Stimulated activated effector memory CD8-positive, alpha-beta T cell treated with anti-CD3 and anti-CD28 coated beads, Interleukin-12 subunit alpha, Interleukin-12 subunit beta, amount 100 ng/mL, for 72 hours (primary cell): ENCODE measurements around the gene EPHB1.
A peak's percentile ranks its signal among the peaks of the same experiment; 100 is the strongest.

Source experiments
- ATAC-seq: fragments of 150-1000 bp; cut with Tn5 transposase; 2 replicates; pipeline ENCODE4 v1.10.0; 2021
- DNase-seq, 2 donors: peaks; one replicate each; pipeline ENCODE4 v3.0.0; 2021 to 2022; ENCODE audit warnings: low spot score in 2 of 2
- H3K27ac Mint-ChIP-seq: one replicate; pipeline ENCODE4 v1.8.0; 2022; ENCODE audit warnings: mild to moderate bottlenecking, mixed read lengths
- H3K36me3 Mint-ChIP-seq: one replicate; pipeline ENCODE4 v1.8.0; 2022; ENCODE audit warnings: mild to moderate bottlenecking, mixed read lengths
- H3K4me1 Mint-ChIP-seq: one replicate; pipeline ENCODE4 v1.8.0; 2022; ENCODE audit warnings: mixed read lengths
- H3K4me3 Mint-ChIP-seq: one replicate; pipeline ENCODE4 v1.8.0; 2022; ENCODE audit warnings: mild to moderate bottlenecking, mixed read lengths
- H3K9me3 Mint-ChIP-seq: one replicate; pipeline ENCODE4 v1.8.0; 2022; ENCODE audit warnings: mixed read lengths

EPHB1 gene

GRCh38 chr3:135169651-135170050 is 374.6 kb downstream of the EPHB1 start:
- DNase-seq (no peak), ATAC-seq (no peak)
- peaks cover 6% of the 10 kb centered on the region for H3K9me3 Mint-ChIP-seq
- H3K27ac Mint-ChIP-seq: no peak overlapping the region
- no peaks in the 10 kb centered on the region for H3K4me1 Mint-ChIP-seq
- no peaks in the 10 kb centered on the region for H3K36me3 Mint-ChIP-seq
- no peak overlapping the region for H3K4me3 Mint-ChIP-seq

GRCh38 chr3:135170732-135171131 is 375.7 kb downstream of the EPHB1 start:
- DNase-seq (no peak), ATAC-seq (no peak)
- Mint-ChIP-seq H3K27ac (no peak overlapping the region), H3K36me3 (no peaks in the 10 kb centered on the region), H3K9me3 (peaks cover 9% of the 10 kb centered on the region), H3K4me3 (no peak overlapping the region), H3K4me1 (no peaks in the 10 kb centered on the region)

GRCh38 chr3:135172191-135172869 is 377.3 kb downstream of the EPHB1 start:
- ATAC-seq (no peak), DNase-seq (no peak)
- no peak overlapping the region for H3K27ac Mint-ChIP-seq
- no peaks in the 10 kb centered on the region for H3K4me1 Mint-ChIP-seq
- peaks cover 9% of the 10 kb centered on the region for H3K9me3 Mint-ChIP-seq
- no peaks in the 10 kb centered on the region for H3K36me3 Mint-ChIP-seq
- no peak overlapping the region for H3K4me3 Mint-ChIP-seq

- DNase-seq (no peak), ATAC-seq (no peak)
- Mint-ChIP-seq H3K27ac (no peak overlapping the region), H3K36me3 (no peaks in the 10 kb centered on the region), H3K4me3 (no peak overlapping the region), H3K9me3 (peaks cover 20% of the 10 kb centered on the region), H3K4me1 (no peaks in the 10 kb centered on the region)
Measured at GRCh38 chr3:135175728-135176277, 380.7 kb downstream of the EPHB1 start.

- Mint-ChIP-seq H3K4me1 (no peaks in the 10 kb centered on the region), H3K27ac (no peak overlapping the region), H3K4me3 (no peak overlapping the region), H3K9me3 (peaks cover 20% of the 10 kb centered on the region), H3K36me3 (no peaks in the 10 kb centered on the region)
- DNase-seq (no peak), ATAC-seq (peak; percentile 11)
Measured at GRCh38 chr3:135176881-135177280, 381.8 kb downstream of the EPHB1 start.

- peaks cover 24% of the 10 kb centered on the region for H3K9me3 Mint-ChIP-seq
- H3K4me1 Mint-ChIP-seq: no peaks in the 10 kb centered on the region
- no peak overlapping the region for H3K27ac Mint-ChIP-seq
- H3K4me3 Mint-ChIP-seq: no peak overlapping the region
- ATAC-seq (no peak), DNase-seq (no peak)
- H3K36me3 Mint-ChIP-seq: no peaks in the 10 kb centered on the region
Measured at GRCh38 chr3:135178566-135178965, 383.5 kb downstream of the EPHB1 start.

- peaks cover 21% of the 10 kb centered on the region for H3K9me3 Mint-ChIP-seq
- ATAC-seq (no peak), DNase-seq (no peak)
- H3K36me3 Mint-ChIP-seq: no peaks in the 10 kb centered on the region
- H3K4me3 Mint-ChIP-seq: no peak overlapping the region
- no peaks in the 10 kb centered on the region for H3K4me1 Mint-ChIP-seq
- no peak overlapping the region for H3K27ac Mint-ChIP-seq
Measured at GRCh38 chr3:135181408-135181807, 386.3 kb downstream of the EPHB1 start.

- ATAC-seq (no peak), DNase-seq (no peak)
- Mint-ChIP-seq H3K27ac (no peak overlapping the region), H3K4me1 (no peaks in the 10 kb centered on the region), H3K9me3 (peaks cover 22% of the 10 kb centered on the region), H3K36me3 (no peaks in the 10 kb centered on the region), H3K4me3 (no peak overlapping the region)
Measured at GRCh38 chr3:135182364-135182998, 387.4 kb downstream of the EPHB1 start.

- ATAC-seq (no peak), DNase-seq (no peak)
- Mint-ChIP-seq H3K4me3 (no peak overlapping the region), H3K4me1 (no peaks in the 10 kb centered on the region), H3K9me3 (peaks cover 5% of the 10 kb centered on the region), H3K27ac (no peak overlapping the region), H3K36me3 (no peaks in the 10 kb centered on the region)
Measured at GRCh38 chr3:135190658-135191057, 395.6 kb downstream of the EPHB1 start.

- DNase-seq (no peak), ATAC-seq (no peak)
- H3K36me3 Mint-ChIP-seq: no peaks in the 10 kb centered on the region
- H3K27ac Mint-ChIP-seq: no peak overlapping the region
- no peak overlapping the region for H3K4me3 Mint-ChIP-seq
- H3K9me3 Mint-ChIP-seq: peaks cover 3% of the 10 kb centered on the region
- no peaks in the 10 kb centered on the region for H3K4me1 Mint-ChIP-seq
Measured at GRCh38 chr3:135191708-135192107, 396.6 kb downstream of the EPHB1 start.

- ATAC-seq: no peak
- Mint-ChIP-seq H3K27ac (no peak overlapping the region), H3K36me3 (no peaks in the 10 kb centered on the region), H3K9me3 (peaks cover 3% of the 10 kb centered on the region), H3K4me1 (no peaks in the 10 kb centered on the region), H3K4me3 (no peak overlapping the region)
- no peak for DNase-seq
Measured at GRCh38 chr3:135192929-135193328, 397.9 kb downstream of the EPHB1 start.

- Mint-ChIP-seq H3K9me3 (peaks cover 8% of the 10 kb centered on the region), H3K4me1 (no peaks in the 10 kb centered on the region), H3K4me3 (no peak overlapping the region), H3K36me3 (no peaks in the 10 kb centered on the region), H3K27ac (no peak overlapping the region)
- ATAC-seq (no peak), DNase-seq (no peak)
Measured at GRCh38 chr3:135197246-135197645, 402.2 kb downstream of the EPHB1 start.

- no peaks in the 10 kb centered on the region for H3K36me3 Mint-ChIP-seq
- H3K9me3 Mint-ChIP-seq: peaks cover 8% of the 10 kb centered on the region
- ATAC-seq (no peak), DNase-seq (no peak)
- no peaks in the 10 kb centered on the region for H3K4me1 Mint-ChIP-seq
- H3K27ac Mint-ChIP-seq: no peak overlapping the region
- no peak overlapping the region for H3K4me3 Mint-ChIP-seq
Measured at GRCh38 chr3:135197856-135198255, 402.8 kb downstream of the EPHB1 start.

GRCh38 chr3:135199137-135199536 is 404.1 kb downstream of the EPHB1 start:
- Mint-ChIP-seq H3K9me3 (peaks cover 8% of the 10 kb centered on the region), H3K36me3 (no peaks in the 10 kb centered on the region), H3K27ac (no peak overlapping the region), H3K4me3 (no peak overlapping the region), H3K4me1 (no peaks in the 10 kb centered on the region)
- ATAC-seq (no peak), DNase-seq (no peak)

- ATAC-seq: no peak
- Mint-ChIP-seq H3K4me3 (no peak overlapping the region), H3K27ac (no peak overlapping the region), H3K4me1 (no peaks in the 10 kb centered on the region), H3K36me3 (no peaks in the 10 kb centered on the region), H3K9me3 (peaks cover 10% of the 10 kb centered on the region)
- DNase-seq: no peak
Measured at GRCh38 chr3:135203026-135203425, 408.0 kb downstream of the EPHB1 start.

GRCh38 chr3:135213213-135213612 is 418.2 kb downstream of the EPHB1 start:
- H3K27ac Mint-ChIP-seq: no peak overlapping the region
- DNase-seq: no peak
- peaks cover 5% of the 10 kb centered on the region for H3K9me3 Mint-ChIP-seq
- no peaks in the 10 kb centered on the region for H3K36me3 Mint-ChIP-seq
- ATAC-seq: no peak
- H3K4me3 Mint-ChIP-seq: no peak overlapping the region
- no peaks in the 10 kb centered on the region for H3K4me1 Mint-ChIP-seq
